PFSK-1 (cell line): ENCODE data around the gene SYNPR.

Experiments
- POLR2AphosphoS5 ChIP-seq: IDR thresholded peaks from 2 replicates; pipeline ENCODE4 v1.6.1; 2012; ENCODE audit warnings: low read depth, mild to moderate bottlenecking, control low read depth, low read length, moderate library complexity
- TF ChIP-seq, protein P1 (sequence below), 2 experiments: IDR thresholded peaks; 2 replicates each; pipeline versions ENCODE4 v1.6.1 to v1.8.0; 2011 to 2012; ENCODE audit warnings: low read depth in 2 of 2, low read length in 2 of 2, control low read depth in 1 of 2, inconsistent platforms in 1 of 2, mild to moderate bottlenecking in 1 of 2, moderate library complexity in 1 of 2; ENCODE audit not compliant: insufficient read depth in 1 of 2

DNA sequence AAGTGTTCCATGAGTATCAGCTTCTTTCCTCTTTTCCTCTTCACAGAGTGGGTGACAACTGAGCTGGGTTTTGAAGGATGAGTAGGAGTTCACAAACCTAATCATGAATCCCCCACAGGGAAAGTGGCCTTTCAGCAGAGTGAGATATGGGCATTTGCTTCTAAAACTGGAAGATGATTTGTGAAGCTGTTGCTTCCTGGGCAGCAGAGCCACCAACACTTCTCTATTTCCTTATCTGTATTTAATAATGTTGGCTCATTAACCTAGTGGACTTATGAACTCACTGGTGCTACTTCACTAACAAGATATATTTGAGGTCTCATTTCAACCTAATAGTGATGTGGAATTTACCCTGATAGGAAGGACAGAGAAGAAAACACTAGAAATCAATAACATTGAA, 152.8 kb downstream of the SYNPR start:
- no peak for TF ChIP-seq POLR2AphosphoS5
- TF ChIP-seq, protein P1, sequence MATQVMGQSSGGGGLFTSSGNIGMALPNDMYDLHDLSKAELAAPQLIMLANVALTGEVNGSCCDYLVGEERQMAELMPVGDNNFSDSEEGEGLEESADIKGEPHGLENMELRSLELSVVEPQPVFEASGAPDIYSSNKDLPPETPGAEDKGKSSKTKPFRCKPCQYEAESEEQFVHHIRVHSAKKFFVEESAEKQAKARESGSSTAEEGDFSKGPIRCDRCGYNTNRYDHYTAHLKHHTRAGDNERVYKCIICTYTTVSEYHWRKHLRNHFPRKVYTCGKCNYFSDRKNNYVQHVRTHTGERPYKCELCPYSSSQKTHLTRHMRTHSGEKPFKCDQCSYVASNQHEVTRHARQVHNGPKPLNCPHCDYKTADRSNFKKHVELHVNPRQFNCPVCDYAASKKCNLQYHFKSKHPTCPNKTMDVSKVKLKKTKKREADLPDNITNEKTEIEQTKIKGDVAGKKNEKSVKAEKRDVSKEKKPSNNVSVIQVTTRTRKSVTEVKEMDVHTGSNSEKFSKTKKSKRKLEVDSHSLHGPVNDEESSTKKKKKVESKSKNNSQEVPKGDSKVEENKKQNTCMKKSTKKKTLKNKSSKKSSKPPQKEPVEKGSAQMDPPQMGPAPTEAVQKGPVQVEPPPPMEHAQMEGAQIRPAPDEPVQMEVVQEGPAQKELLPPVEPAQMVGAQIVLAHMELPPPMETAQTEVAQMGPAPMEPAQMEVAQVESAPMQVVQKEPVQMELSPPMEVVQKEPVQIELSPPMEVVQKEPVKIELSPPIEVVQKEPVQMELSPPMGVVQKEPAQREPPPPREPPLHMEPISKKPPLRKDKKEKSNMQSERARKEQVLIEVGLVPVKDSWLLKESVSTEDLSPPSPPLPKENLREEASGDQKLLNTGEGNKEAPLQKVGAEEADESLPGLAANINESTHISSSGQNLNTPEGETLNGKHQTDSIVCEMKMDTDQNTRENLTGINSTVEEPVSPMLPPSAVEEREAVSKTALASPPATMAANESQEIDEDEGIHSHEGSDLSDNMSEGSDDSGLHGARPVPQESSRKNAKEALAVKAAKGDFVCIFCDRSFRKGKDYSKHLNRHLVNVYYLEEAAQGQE (IDR thresholded peaks at IDR 0.05; ENCODE audit: insufficient read depth in 1 of 2, low read depth in 2 of 2, low read length in 2 of 2), result no peak
